AML-193 (cell line): Measurements from ENCODE around the gene ATAD3C.
"Not testable (repeated sequence)": the region's sequence is repeated elsewhere in the genome, so short reads cannot be mapped to it uniquely, and the experiment has no call there.

Experiments
- DNase-seq, 2 experiments: peaks; one replicate each; lab custom pipeline; 2025; lab: John Stamatoyannopoulos, UW

The ATAD3C gene

GRCh38 chr1:1472053-1472876 lies 22.8 kb downstream of the ATAD3C start:
- not testable (repeated sequence) for DNase-seq

GRCh38 chr1:1476011-1476410 lies 26.5 kb downstream of the ATAD3C start:
- DNase-seq: not testable (repeated sequence)

DNA sequence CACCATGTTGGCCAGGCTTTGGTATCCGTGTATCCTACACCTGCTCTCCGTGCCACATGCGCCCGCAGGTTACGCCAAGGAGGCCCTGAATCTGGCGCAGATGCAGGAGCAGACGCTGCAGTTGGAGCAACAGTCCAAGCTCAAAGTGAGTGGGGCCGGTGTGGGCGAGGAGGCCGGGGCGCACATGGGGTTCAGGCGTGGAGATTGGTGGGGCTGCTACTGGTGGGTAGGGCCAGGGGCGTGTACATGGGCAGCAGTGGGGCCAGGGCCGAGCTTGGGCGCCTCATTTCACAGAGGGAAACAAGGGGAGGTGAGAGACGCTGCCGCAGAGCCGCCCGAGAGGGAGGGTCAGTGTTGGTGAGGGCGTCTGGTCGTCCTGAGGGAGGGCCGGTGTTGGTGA lies 27.7 kb downstream of the ATAD3C start:
- no peak for DNase-seq

GRCh38 chr1:1479547-1480487 lies 30.3 kb downstream of the ATAD3C start:
- no peak for DNase-seq

DNA sequence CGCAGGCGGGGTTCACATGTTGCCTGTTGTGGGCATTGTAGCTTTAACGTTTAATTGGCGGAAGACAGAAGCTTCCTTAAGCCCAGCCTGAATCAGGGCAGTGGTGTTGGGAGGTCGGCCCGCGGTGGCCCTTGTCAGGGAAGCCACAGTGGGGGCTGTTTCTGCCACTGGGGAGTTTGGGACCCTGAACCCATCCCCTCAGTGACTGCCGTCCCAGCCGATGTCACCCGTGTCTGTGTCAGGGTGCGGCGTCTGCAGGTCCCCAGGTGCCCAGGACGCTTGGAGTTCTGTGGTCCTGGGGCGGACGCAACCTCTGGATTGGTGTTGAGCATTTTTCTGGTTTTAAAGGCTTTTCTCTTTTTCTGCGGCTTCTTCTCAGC lies 31.0 kb downstream of the ATAD3C start:
- DNase-seq: not testable (repeated sequence)

DNA sequence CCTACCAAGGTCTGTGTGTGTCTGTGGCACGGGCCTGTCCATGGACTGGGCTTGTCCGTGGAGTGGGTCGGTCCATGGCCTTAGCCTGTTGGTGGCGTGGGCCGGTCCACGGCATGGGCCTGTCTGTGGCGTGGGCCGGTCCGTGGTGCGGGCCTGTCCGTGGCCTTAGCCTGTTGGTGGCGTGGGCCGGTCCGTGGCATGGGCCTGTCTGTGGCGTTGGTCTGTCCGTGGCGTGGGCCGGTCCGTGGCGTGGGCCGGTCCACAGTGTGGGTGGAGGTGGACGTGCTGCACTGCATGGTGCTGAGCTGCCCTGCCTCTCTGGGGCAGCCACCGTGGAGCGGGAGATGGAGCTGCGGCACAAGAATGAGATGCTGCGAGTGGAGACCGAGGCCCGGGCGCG lies 32.3 kb downstream of the ATAD3C start:
- not testable (repeated sequence) for DNase-seq

DNA sequence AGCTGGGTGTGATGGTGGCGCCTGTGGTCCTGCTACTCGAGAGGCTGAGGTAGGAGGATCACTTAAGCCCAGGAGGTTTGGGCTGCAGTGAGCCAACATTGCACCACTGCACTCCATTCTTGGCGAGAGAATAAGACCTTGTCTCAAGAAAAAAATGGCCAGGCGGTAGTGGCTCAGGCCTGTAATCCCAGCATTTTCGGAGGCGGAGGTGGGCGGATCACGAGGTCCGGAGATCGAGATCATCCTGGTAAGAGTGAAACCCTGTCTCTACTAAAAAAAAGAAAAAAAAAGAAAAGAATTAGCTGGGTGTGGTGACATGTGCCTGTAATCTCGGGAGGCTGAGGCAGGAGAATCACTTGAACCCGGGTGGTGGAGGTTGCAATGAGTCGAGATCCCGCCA lies 33.4 kb downstream of the ATAD3C start:
- DNase-seq: no peak

DNA sequence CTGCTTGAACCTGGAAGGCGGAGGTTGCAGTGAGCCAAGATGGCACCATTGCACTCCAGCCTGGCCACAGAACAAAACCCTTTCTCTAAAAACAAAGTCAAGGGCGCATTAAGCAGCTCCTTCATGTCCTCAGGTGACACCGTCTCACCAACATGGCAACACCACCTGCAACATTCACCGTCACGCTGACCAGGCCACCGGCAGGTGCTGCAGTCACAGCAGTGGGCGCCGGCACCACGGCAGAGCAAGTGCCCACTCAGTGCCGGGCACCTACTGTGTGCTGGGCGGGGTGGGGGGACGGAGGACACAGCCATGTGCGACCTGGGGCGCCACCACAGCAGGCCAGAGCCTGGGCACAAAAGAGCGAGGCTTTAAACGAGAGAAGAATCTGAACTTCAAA lies 34.2 kb downstream of the ATAD3C start:
- DNase-seq: no peak

- DNase-seq: not testable (repeated sequence)
These were observed 35.7 kb downstream of the ATAD3C start for GRCh38 chr1:1484976-1485750.

GRCh38 chr1:1485755-1486317 lies 36.3 kb downstream of the ATAD3C start:
- not testable (repeated sequence) for DNase-seq

GRCh38 chr1:1487701-1488100 lies 38.2 kb downstream of the ATAD3C start:
- DNase-seq: no peak

DNA sequence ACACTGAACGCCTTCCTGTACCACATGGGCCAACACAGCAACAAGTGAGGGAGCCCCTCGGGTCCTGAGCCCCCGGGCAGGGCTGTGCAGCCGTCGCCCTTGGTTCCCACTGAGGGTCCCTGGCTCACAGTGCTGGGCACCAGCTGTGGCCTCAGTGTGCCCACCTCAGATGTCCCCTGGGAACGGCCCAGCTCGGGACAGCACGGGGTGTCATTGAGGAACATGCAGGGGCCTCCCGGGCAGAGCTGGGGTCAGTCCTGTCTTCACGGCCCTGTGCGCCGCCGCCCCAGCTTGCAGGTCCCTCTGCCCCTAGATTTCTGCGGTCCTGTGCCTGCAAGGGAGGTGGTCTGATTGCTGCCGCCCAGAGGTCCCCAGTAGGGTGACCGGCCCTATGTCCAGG lies 39.7 kb downstream of the ATAD3C start:
- no peak for DNase-seq

- DNase-seq: no peak
These were observed 40.4 kb downstream of the ATAD3C start for GRCh38 chr1:1489861-1490260.

DNA sequence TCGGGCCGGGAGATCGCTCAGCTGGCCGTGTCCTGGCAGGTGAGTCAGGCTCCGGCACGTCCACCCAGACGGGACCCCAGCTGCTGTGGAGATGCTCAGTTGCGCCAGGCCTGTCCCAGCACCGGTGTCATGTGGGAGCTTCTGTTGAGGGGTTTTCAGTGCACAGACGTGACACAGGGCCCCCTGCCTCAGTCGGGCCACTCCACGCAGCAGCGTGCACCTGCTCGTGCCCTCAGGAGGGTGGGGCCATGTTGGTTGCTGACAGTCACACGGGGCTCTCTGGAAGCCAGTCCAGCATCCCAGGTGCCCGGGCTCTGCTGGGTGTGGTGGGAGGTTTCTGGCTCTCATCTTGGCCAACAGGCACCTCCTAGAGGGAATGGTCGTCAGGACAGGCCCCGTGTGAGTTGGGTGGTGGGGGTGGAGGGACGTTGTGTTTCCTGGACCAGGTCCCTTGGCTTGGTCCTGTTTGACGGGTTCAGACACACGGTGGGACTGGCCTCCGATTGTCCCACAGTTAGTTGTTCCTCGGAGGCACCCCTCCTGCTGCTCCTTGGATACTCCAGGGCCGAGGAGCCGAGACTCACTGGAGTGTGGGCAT lies 41.2 kb downstream of the ATAD3C start:
- no peak for DNase-seq

- no peak for DNase-seq
These were observed 42.1 kb downstream of the ATAD3C start for GRCh38 chr1:1491601-1492000.

DNA sequence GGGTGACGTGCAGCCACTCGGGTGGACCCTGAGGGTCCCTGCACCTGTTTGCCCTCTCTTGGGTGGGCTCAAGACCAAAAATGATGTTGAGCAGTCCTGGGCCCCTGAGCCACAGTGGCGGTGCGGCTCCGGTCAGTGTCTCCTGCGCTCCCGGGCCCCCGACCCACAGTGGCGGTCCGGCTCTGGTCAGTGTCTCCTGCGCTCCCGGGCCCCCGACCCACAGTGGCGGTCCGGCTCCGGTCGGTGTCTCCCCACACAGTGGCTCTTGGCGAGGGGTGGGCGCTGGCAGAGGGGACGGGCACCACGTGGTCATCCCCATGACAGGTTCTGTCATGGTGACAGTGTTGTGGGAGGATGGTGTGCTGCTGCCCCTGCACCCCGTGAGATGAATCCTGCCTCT lies 44.8 kb downstream of the ATAD3C start:
- DNase-seq: not testable (repeated sequence)

- not testable (repeated sequence) for DNase-seq
These were observed 46.0 kb downstream of the ATAD3C start for GRCh38 chr1:1495461-1495975.

DNA sequence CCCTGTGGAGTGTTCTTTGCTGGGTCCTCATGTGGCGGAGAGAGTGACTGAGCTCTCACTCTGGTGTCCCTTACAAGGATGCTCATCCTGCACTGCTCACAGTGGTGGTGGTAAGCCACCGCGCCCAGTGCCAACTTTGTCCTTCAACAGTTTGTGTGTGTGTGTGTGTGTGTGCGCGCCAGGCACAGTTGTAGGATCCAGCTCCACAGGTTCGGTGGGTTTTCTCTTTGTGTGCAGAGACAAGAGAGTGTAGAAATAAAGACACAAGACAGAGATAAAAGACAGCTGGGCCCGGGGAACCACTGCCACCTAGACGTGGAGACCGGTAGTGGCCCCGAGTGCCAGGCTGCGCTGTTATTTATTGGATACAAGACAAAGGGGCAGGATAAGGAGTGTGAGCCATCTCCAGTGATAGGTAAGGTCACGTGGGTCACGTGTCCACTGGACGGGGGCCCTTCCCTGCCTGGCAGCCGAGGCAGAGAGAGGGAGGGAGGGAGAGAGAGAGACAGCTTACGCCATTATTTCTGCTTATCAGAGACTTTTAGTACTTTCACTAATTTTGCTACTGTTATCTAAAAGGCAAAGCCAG lies 55.4 kb downstream of the ATAD3C start:
- DNase-seq: peak; percentile 66 to 67

DNA sequence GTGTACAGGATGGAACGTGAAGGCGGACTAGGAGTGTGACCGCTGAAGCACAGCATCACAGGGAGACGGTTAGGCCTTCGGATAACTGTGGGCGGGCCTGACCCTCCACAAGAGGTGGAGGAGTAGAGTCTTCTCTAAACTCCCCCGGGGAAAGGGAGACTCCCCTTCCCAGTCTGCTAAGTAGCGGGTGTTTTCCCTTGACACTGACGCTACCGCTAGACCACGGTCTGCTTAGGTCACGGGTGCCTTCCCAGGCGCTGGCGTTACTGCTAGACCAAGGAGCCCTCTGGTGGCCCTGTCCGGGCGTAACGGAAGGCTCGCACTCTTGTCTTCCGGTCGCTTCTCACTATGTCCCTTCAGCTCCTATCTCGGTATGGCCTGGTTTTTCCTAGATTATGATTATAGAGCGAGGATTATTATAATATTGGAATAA lies 55.9 kb downstream of the ATAD3C start:
- peak; percentile 36 to 52 for DNase-seq

DNA sequence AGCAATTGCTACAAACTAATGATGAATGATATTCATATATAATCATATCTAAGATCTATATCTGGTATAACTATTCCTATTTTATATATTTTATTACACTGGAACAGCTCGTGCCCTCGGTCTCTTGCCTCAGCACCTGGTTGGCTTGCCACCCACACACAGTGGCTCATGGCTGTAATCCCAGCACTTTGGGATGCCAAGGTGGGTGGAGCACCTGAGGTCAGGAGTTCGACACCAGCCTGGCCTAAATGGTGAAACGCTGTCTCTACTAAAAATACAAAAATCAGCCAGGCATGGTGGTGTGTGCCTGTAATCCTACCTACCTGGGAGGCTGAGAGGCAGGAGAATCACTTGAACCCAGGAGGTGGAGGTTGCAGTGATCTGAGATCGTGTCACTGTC lies 56.3 kb downstream of the ATAD3C start:
- not testable (repeated sequence) for DNase-seq

- DNase-seq: no peak
These were observed 57.8 kb downstream of the ATAD3C start for GRCh38 chr1:1507305-1507704.
